IMR-90 (cell line): ENCODE measurements around the gene COL11A2. TPM values are rescaled to one million over a fixed set of nuclear protein-coding genes. Genes with fewer than 3 reads are reported as not detected.

Experiments
- ATAC-seq: fragments of 200-7000 bp; cut with Tn5 transposase; 2 replicates; pipeline ENCODE4 v1.9.1; 2020; ENCODE audit warnings: low read depth, mild to moderate bottlenecking, moderate library complexity
- BruUV-seq: library from RNA; stranded (reverse); fragments of 400-500 nt; replicated peaks from 2 replicates; lab custom pipeline; 2021; lab: Mats Ljungman, UMichigan
- CTCF ChIA-PET: fragments of 300-600 bp; formaldehyde crosslinking; extraction: SDS; loops from one replicate; lab custom pipeline; 2021; ENCODE audit warnings: antibody characterized with exemption; lab: Yijun Ruan, JAX
- POLR2A ChIA-PET: fragments of 300-600 bp; sonication (Branson Sonifier 250); formaldehyde crosslinking; loops from one replicate; lab custom pipeline; 2022; ENCODE audit warnings: antibody characterized with exemption; ENCODE audit not compliant: unreplicated experiment; lab: Charles Lee
- DNase-seq: peaks from one replicate; pipeline ENCODE4 v3.0.0; 2013
- H2AFZ ChIP-seq: replicated peaks from 2 replicates; pipeline ENCODE3; 2013; ENCODE audit warnings: low read length, mild to moderate bottlenecking; ENCODE audit not compliant: poor library complexity
- H2AK5ac ChIP-seq: 2 replicates; pipeline ENCODE4 v1.6.1; 2013; ENCODE audit warnings: low read depth, low read length, inconsistent platforms
- H2AK9ac ChIP-seq: replicated peaks from 2 replicates; pipeline ENCODE3; 2013; ENCODE audit warnings: mild to moderate bottlenecking, low read depth, low read length, moderate library complexity; ENCODE audit not compliant: poor library complexity
- H2BK120ac ChIP-seq: 2 replicates; pipeline ENCODE4 v1.6.1; 2013; ENCODE audit warnings: low read depth, low read length, inconsistent platforms
- H2BK15ac ChIP-seq: 3 replicates; pipeline ENCODE4 v1.6.1; 2013; ENCODE audit warnings: low read depth, low read length, inconsistent platforms
- H2BK20ac ChIP-seq: 2 replicates; pipeline ENCODE4 v1.6.1; 2013; ENCODE audit warnings: low read depth, mild to moderate bottlenecking, inconsistent platforms, low read length, moderate library complexity
- H2BK5ac ChIP-seq: 2 replicates; pipeline ENCODE4 v1.6.1; 2013; ENCODE audit warnings: mild to moderate bottlenecking, low read depth, low read length, inconsistent platforms; ENCODE audit not compliant: poor library complexity, severe bottlenecking
- H3K14ac ChIP-seq: replicated peaks from 2 replicates; pipeline ENCODE4 v1.6.1; 2013; ENCODE audit warnings: low read depth, low read length, inconsistent platforms
- H3K18ac ChIP-seq: 2 replicates; pipeline ENCODE4 v1.6.1; 2013; ENCODE audit warnings: low read depth, low read length, control low read depth
- H3K23ac ChIP-seq: 2 replicates; pipeline ENCODE4 v1.6.1; 2013; ENCODE audit warnings: low read depth, low read length, inconsistent platforms
- H3K27ac ChIP-seq: 2 replicates; pipeline ENCODE4 v1.5.1; 2013; ENCODE audit warnings: mild to moderate bottlenecking, control low read depth, low read length; ENCODE audit not compliant: insufficient read depth
- H3K27me3 ChIP-seq: 2 replicates; pipeline ENCODE4 v1.6.1; 2013; ENCODE audit warnings: low read length; ENCODE audit not compliant: control insufficient read depth, insufficient read depth
- H3K36me3 ChIP-seq: 2 replicates; pipeline ENCODE4 v1.6.1; 2013; ENCODE audit warnings: low read length, mixed read lengths; ENCODE audit not compliant: control insufficient read depth, insufficient read depth
- H3K4ac ChIP-seq: 2 replicates; pipeline ENCODE4 v1.6.1; 2013; ENCODE audit warnings: low read depth, low read length, inconsistent platforms
- H3K4me1 ChIP-seq: 2 replicates; pipeline ENCODE4 v1.6.1; 2013; ENCODE audit warnings: low read length, mixed read lengths; ENCODE audit not compliant: control insufficient read depth, insufficient read depth
- H3K4me2 ChIP-seq: 2 replicates; pipeline ENCODE4 v1.6.1; 2013; ENCODE audit warnings: low read depth, mild to moderate bottlenecking, control low read depth, low read length, moderate library complexity
- H3K4me3 ChIP-seq: 2 replicates; pipeline ENCODE4 v1.5.1; 2013; ENCODE audit warnings: low read depth, mild to moderate bottlenecking, control low read depth, low read length, moderate library complexity; ENCODE audit not compliant: insufficient read depth
- H3K56ac ChIP-seq: 2 replicates; pipeline ENCODE4 v1.6.1; 2013; ENCODE audit warnings: low read length, inconsistent platforms; ENCODE audit not compliant: insufficient read depth; ENCODE audit errors: extremely low read depth
- H3K79me1 ChIP-seq, 2 experiments: 2 replicates each; pipeline ENCODE4 v1.6.1; 2013; ENCODE audit warnings: low read length in 2 of 2, inconsistent platforms in 1 of 2, low read depth in 1 of 2
- H3K9ac ChIP-seq: 2 replicates; pipeline ENCODE4 v1.6.1; 2013; ENCODE audit warnings: low read depth, low read length, control low read depth
- H3K9me1 ChIP-seq: 2 replicates; pipeline ENCODE4 v1.6.1; 2013; ENCODE audit warnings: low read length, inconsistent platforms; ENCODE audit not compliant: insufficient read depth
- H3K9me3 ChIP-seq: 2 replicates; pipeline ENCODE4 v1.6.1; 2013; ENCODE audit warnings: low read length; ENCODE audit not compliant: control insufficient read depth, insufficient read depth
- H4K20me1 ChIP-seq: 2 replicates; pipeline ENCODE4 v1.6.1; 2013; ENCODE audit warnings: low read length, inconsistent platforms; ENCODE audit not compliant: insufficient read depth
- H4K5ac ChIP-seq: 2 replicates; pipeline ENCODE4 v1.6.1; 2013; ENCODE audit warnings: mild to moderate bottlenecking, low read depth, low read length, control low read depth
- H4K8ac ChIP-seq, 2 experiments: 2 replicates each; pipeline ENCODE4 v1.6.1; 2013; ENCODE audit warnings: low read depth in 2 of 2, low read length in 2 of 2, control low read depth in 1 of 2, inconsistent platforms in 1 of 2
- H4K91ac ChIP-seq: 2 replicates; pipeline ENCODE4 v1.6.1; 2013; ENCODE audit warnings: low read depth, low read length, inconsistent platforms; ENCODE audit not compliant: insufficient read depth
- BHLHE40 ChIP-seq: fragments of 150-350 bp; IDR thresholded peaks from 2 replicates; pipeline ENCODE4 v1.6.1; 2016; ENCODE audit warnings: mild to moderate bottlenecking, low read depth, low read length
- CEBPB ChIP-seq: IDR thresholded peaks from 2 replicates; pipeline ENCODE4 v1.6.1; 2012; ENCODE audit warnings: low read depth, low read length, improper control_type of control experiment
- CHD1 ChIP-seq: IDR thresholded peaks from 2 replicates; pipeline ENCODE4 v1.6.1; 2012; ENCODE audit warnings: low read depth, low read length, improper control_type of control experiment
- FOS ChIP-seq: fragments of 150-350 bp; IDR thresholded peaks from 2 replicates; pipeline ENCODE4 v1.6.1; 2016; ENCODE audit warnings: low read depth, low read length
- MAFK ChIP-seq: IDR thresholded peaks from 2 replicates; pipeline ENCODE4 v1.6.1; 2012; ENCODE audit warnings: low read depth, low read length, improper control_type of control experiment
- MAZ ChIP-seq: IDR thresholded peaks from 2 replicates; pipeline ENCODE4 v1.6.1; 2012; ENCODE audit warnings: low read depth, mild to moderate bottlenecking, low read length, improper control_type of control experiment, moderate library complexity, borderline replicate concordance
- MXI1 ChIP-seq: IDR thresholded peaks from 2 replicates; pipeline ENCODE4 v1.6.1; 2012; ENCODE audit warnings: low read depth, mild to moderate bottlenecking, low read length, moderate library complexity, borderline replicate concordance
- NFE2L2 ChIP-seq: fragments of 150-350 bp; IDR thresholded peaks from 2 replicates; pipeline ENCODE4 v1.6.1; 2016; ENCODE audit warnings: low read depth, mild to moderate bottlenecking, low read length
- POLR2A ChIP-seq: IDR thresholded peaks from 2 replicates; pipeline ENCODE4 v1.6.1; 2012; ENCODE audit warnings: mild to moderate bottlenecking, low read depth, low read length
- RAD21 ChIP-seq: IDR thresholded peaks from 2 replicates; pipeline ENCODE4 v1.6.1; 2012; ENCODE audit warnings: low read length, improper control_type of control experiment
- RCOR1 ChIP-seq: IDR thresholded peaks from 2 replicates; pipeline ENCODE4 v1.6.1; 2012; ENCODE audit warnings: mild to moderate bottlenecking, low read length, improper control_type of control experiment; ENCODE audit not compliant: insufficient replicate concordance
- RFX5 ChIP-seq: IDR thresholded peaks from 2 replicates; pipeline ENCODE4 v1.8.0; 2012; ENCODE audit warnings: low read depth, mild to moderate bottlenecking, low read length, moderate library complexity
- SMC3 ChIP-seq: fragments of 150-350 bp; IDR thresholded peaks from 2 replicates; pipeline ENCODE4 v1.6.1; 2016; ENCODE audit warnings: low read depth, mild to moderate bottlenecking, antibody characterized with exemption, low read length, moderate library complexity
- WGBS, 2 experiments: methylation state at CpG; one replicate each; pipeline versions ENCODE4 v1.1.5 to v1.1.7; 2013; ENCODE audit warnings: missing lambda C conversion rate in 2 of 2; ENCODE audit not compliant: insufficient read length in 1 of 2; ENCODE audit errors: extremely low coverage in 2 of 2; 5-methylcytosine and 5-hydroxymethylcytosine counted together
- dilution Hi-C: fragments of 300-500 bp; cut with HindIII; formaldehyde crosslinking; loops from one replicate; pipeline ENCODE4 v1.14.3; 2018; ENCODE audit warnings: low sequenced_read_pairs; ENCODE audit not compliant: unreplicated experiment
- in situ Hi-C: fragments of 300-500 bp; cut with MboI; formaldehyde crosslinking; loops from 3 replicates; pipeline ENCODE4 v1.14.3; 2019; ENCODE audit warnings: low sequenced_read_pairs, inconsistent platforms, mixed read lengths
- intact Hi-C: fragments of 100-400 bp; cut with micrococcal nuclease; formaldehyde crosslinking; loops from 2 replicates; pipeline ENCODE4 v1.10.0; 2022
- polyA plus RNA-seq, 3 experiments: library from polyadenylated mRNA; depleted of rRNA; stranded (reverse); fragments of >200 nt; gene quantifications; 2 replicates each; pipeline ENCODE4 v1.2.3, GENCODE V29; 2012; ENCODE audit warnings: low replicate concordance in 1 of 3
- total RNA-seq: library from RNA; depleted of rRNA; stranded (reverse); fragments of >200 nt; gene quantifications from 2 replicates; pipeline ENCODE4 v1.2.3, GENCODE V29; 2012
- TF ChIP-seq, protein P1 (sequence below): fragments of 150-350 bp; IDR thresholded peaks from 2 replicates; pipeline ENCODE4 v1.6.1; 2017; ENCODE audit warnings: mild to moderate bottlenecking, antibody characterized with exemption, low read length, low read depth
- TF ChIP-seq, protein P2 (sequence below): conservative IDR thresholded peaks from 2 replicates; pipeline ENCODE4 v1.5.1; 2012; ENCODE audit warnings: mild to moderate bottlenecking, low read depth, low read length, improper control_type of control experiment
- TF ChIP-seq, protein P3 (sequence below): fragments of 150-350 bp; IDR thresholded peaks from 2 replicates; pipeline ENCODE4 v1.6.1; 2016; ENCODE audit warnings: low read depth, mild to moderate bottlenecking, low read length, moderate library complexity, borderline replicate concordance

COL11A2 gene
- total and polyA plus RNA-seq, 2 of the 4 experiments (the other 2 are of a cell fraction) = under 0.01 to 0.38 TPM

DNA sequence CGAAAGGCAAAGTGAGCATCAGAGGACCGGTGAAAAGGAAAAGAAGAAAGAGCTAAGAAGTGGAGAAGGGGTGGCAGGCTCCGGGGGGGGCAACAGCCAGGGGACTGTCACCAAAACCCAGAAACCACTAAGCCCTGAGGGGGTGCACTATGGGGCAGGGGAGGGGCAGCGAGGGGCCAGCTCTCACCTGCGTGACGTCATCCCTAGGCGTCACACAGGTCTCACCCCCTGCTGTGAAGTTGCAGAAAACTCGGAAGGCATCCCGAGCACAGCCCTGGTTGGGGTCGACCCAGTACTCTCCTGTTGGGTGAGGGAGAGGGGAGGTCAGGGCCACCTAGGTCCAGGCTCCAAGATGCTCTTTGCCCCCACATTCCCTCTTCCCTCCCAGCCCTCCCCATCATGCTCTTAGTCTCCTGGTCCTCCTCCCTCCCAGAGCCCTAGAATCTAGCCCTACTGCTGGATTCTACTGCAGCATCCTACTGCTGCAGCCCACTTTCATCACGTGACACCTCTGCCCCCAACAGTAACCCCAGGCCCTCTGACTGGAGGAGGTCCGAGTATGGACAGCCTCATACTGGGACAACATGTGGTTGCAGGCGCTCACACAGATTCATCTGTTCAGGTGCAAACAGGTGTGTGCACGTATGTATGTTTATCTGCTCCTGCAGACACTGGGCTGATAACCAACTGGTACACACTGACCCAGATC lies 27.4 kb downstream of the COL11A2 start:
- in situ Hi-C loops (loop anchor here (5.0 to 10.0 kb wide), 2 partner anchors 82 to 150 kb away; no protein-coding TSS in a partner anchor), intact Hi-C loops (no loop called here), dilution Hi-C loops (no loop called here)
- POLR2A ChIA-PET = no interaction called here
- Histone ChIP-seq H3K4ac (no peak overlapping the region), H2AFZ (no peak overlapping the region), H2BK15ac (no peak overlapping the region), H3K56ac (no peak overlapping the region), H3K4me2 (no peak overlapping the region), H4K5ac (no peak overlapping the region), H2BK120ac (no peak overlapping the region), H4K20me1 (no peaks in the 10 kb centered on the region), H3K27me3 (peaks cover 7% of the 10 kb centered on the region), H4K8ac (no peak overlapping the region), H3K36me3 (no peaks in the 10 kb centered on the region), H4K91ac (no peak overlapping the region), H3K79me1 (no peaks in the 10 kb centered on the region), H2AK5ac (no peak overlapping the region), H3K9me1 (peaks cover 5% of the 10 kb centered on the region; the same call in 1 of the 2 replicates), H3K27ac (no peak overlapping the region), H3K4me1 (peaks cover 9% of the 10 kb centered on the region), H3K4me3 (no peak overlapping the region), H3K23ac (no peak overlapping the region), H3K18ac (no peak overlapping the region), H2AK9ac (no peak overlapping the region), H3K14ac (no peak overlapping the region), H2BK5ac (no peak overlapping the region), H2BK20ac (no peak overlapping the region), H3K9ac (no peak overlapping the region), H3K9me3 (no peaks in the 10 kb centered on the region)
- BruUV-seq = no TSS peak
- 81% methylated on average over 4 of the region's 14 CpGs; no CpG with 5 or more reads in 1 of the 2 experiments for WGBS, 2 experiments
- ATAC-seq = no peak
- TF ChIP-seq NFE2L2 (no peak), CEBPB (no peak), MAFK (no peak), SMC3 (no peak), FOS (no peak), POLR2A (no peak), RAD21 (no peak), MXI1 (no peak), RCOR1 (no peak), MAZ (no peak), CHD1 (no peak), BHLHE40 (no peak), RFX5 (no peak)
- TF ChIP-seq, protein P1, sequence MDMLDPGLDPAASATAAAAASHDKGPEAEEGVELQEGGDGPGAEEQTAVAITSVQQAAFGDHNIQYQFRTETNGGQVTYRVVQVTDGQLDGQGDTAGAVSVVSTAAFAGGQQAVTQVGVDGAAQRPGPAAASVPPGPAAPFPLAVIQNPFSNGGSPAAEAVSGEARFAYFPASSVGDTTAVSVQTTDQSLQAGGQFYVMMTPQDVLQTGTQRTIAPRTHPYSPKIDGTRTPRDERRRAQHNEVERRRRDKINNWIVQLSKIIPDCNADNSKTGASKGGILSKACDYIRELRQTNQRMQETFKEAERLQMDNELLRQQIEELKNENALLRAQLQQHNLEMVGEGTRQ = no peak
- TF ChIP-seq, protein P2, sequence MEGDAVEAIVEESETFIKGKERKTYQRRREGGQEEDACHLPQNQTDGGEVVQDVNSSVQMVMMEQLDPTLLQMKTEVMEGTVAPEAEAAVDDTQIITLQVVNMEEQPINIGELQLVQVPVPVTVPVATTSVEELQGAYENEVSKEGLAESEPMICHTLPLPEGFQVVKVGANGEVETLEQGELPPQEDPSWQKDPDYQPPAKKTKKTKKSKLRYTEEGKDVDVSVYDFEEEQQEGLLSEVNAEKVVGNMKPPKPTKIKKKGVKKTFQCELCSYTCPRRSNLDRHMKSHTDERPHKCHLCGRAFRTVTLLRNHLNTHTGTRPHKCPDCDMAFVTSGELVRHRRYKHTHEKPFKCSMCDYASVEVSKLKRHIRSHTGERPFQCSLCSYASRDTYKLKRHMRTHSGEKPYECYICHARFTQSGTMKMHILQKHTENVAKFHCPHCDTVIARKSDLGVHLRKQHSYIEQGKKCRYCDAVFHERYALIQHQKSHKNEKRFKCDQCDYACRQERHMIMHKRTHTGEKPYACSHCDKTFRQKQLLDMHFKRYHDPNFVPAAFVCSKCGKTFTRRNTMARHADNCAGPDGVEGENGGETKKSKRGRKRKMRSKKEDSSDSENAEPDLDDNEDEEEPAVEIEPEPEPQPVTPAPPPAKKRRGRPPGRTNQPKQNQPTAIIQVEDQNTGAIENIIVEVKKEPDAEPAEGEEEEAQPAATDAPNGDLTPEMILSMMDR = no peak
- TF ChIP-seq, protein P3, sequence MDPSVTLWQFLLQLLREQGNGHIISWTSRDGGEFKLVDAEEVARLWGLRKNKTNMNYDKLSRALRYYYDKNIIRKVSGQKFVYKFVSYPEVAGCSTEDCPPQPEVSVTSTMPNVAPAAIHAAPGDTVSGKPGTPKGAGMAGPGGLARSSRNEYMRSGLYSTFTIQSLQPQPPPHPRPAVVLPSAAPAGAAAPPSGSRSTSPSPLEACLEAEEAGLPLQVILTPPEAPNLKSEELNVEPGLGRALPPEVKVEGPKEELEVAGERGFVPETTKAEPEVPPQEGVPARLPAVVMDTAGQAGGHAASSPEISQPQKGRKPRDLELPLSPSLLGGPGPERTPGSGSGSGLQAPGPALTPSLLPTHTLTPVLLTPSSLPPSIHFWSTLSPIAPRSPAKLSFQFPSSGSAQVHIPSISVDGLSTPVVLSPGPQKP = no peak
- no peak for DNase-seq
- CTCF ChIA-PET = no interaction called here
